GM23338 (cell line): ENCODE results near the gene NR2E3. TPM values are rescaled to one million over a fixed set of nuclear protein-coding genes. Genes with fewer than 3 reads are reported as not detected.

Experiments
- ATAC-seq: fragments of 200-7000 bp; cut with Tn5 transposase; 3 replicates; pipeline ENCODE4 v1.9.1; 2020
- DNase-seq: peaks from one replicate; pipeline ENCODE4 v3.0.0-alpha.2; 2015; ENCODE audit warnings: low spot score
- H2AFZ ChIP-seq: fragments of 200-600 bp; sonication (generic); 2 replicates; pipeline ENCODE4 v1.8.0; 2016; ENCODE audit warnings: antibody characterized with exemption, mild to moderate bottlenecking, moderate library complexity
- H3F3A ChIP-seq: fragments of 200-600 bp; sonication (generic); replicated peaks from 2 replicates; pipeline ENCODE4 v1.8.0; 2017; ENCODE audit warnings: antibody characterized with exemption, mixed run types, low read depth
- H3K27ac ChIP-seq: fragments of 200-600 bp; sonication (generic); 2 replicates; pipeline ENCODE4 v1.6.1; 2016; ENCODE audit warnings: low read depth
- H3K27me3 ChIP-seq: fragments of 200-600 bp; sonication (generic); 2 replicates; pipeline ENCODE4 v1.8.0; 2016; ENCODE audit warnings: mild to moderate bottlenecking, mixed run types, moderate library complexity; ENCODE audit not compliant: insufficient read depth
- H3K36me3 ChIP-seq: fragments of 200-600 bp; sonication (generic); 2 replicates; pipeline ENCODE4 v1.8.0; 2016; ENCODE audit warnings: mild to moderate bottlenecking; ENCODE audit not compliant: insufficient read depth
- H3K4me1 ChIP-seq: fragments of 200-600 bp; sonication (generic); 2 replicates; pipeline ENCODE4 v1.8.0; 2016; ENCODE audit warnings: mild to moderate bottlenecking, moderate library complexity; ENCODE audit not compliant: insufficient read depth
- H3K4me2 ChIP-seq: fragments of 200-600 bp; sonication (generic); 2 replicates; pipeline ENCODE4 v1.7.1; 2017; ENCODE audit warnings: mixed run types
- H3K4me3 ChIP-seq: fragments of 200-600 bp; sonication (generic); 2 replicates; pipeline ENCODE4 v1.6.1; 2016; ENCODE audit warnings: mixed run types
- H3K79me2 ChIP-seq: fragments of 200-600 bp; sonication (generic); replicated peaks from 2 replicates; pipeline ENCODE4 v1.8.0; 2017; ENCODE audit warnings: mild to moderate bottlenecking; ENCODE audit not compliant: insufficient read depth
- H3K9me2 ChIP-seq: fragments of 200-600 bp; sonication (generic); 2 replicates; pipeline ENCODE4 v1.8.0; 2017; ENCODE audit not compliant: insufficient read depth
- H4K20me1 ChIP-seq: fragments of 200-600 bp; sonication (generic); replicated peaks from 2 replicates; pipeline ENCODE4 v1.8.0; 2017; ENCODE audit warnings: mild to moderate bottlenecking; ENCODE audit not compliant: insufficient read depth
- H3K27ac Mint-ChIP-seq: 2 replicates; pipeline ENCODE4 v1.8.0; 2020; ENCODE audit warnings: inconsistent platforms, mild to moderate bottlenecking, moderate library complexity, mixed read lengths
- H3K27me3 Mint-ChIP-seq: 3 replicates; pipeline ENCODE4 v1.8.0; 2022; ENCODE audit warnings: low read depth, mild to moderate bottlenecking, moderate library complexity, mixed read lengths, inconsistent platforms; ENCODE audit not compliant: insufficient read depth, poor library complexity
- H3K36me3 Mint-ChIP-seq: 3 replicates; pipeline ENCODE4 v1.8.0; 2021; ENCODE audit warnings: low read depth, mild to moderate bottlenecking, inconsistent platforms, moderate library complexity, mixed read lengths
- H3K4me1 Mint-ChIP-seq: 3 replicates; pipeline ENCODE4 v1.8.0; 2020; ENCODE audit warnings: mild to moderate bottlenecking, inconsistent platforms, mixed read lengths
- H3K4me3 Mint-ChIP-seq: 3 replicates; pipeline ENCODE4 v1.8.0; 2021; ENCODE audit warnings: moderate library complexity, mild to moderate bottlenecking, inconsistent platforms, mixed read lengths
- H3K9me3 Mint-ChIP-seq: 3 replicates; pipeline ENCODE4 v1.8.0; 2020; ENCODE audit warnings: moderate library complexity, mild to moderate bottlenecking, inconsistent platforms, mixed read lengths
- CREB1 ChIP-seq: fragments of 250-450 bp; sonication (Bioruptor Pico); IDR thresholded peaks from 2 replicates; pipeline ENCODE4 v1.5.0; 2020; ENCODE audit warnings: low read depth, mild to moderate bottlenecking, moderate library complexity
- ETS1 ChIP-seq: IDR thresholded peaks from 2 replicates; pipeline ENCODE4 v1.6.1; 2016; ENCODE audit warnings: antibody characterized with exemption
- EZH2 ChIP-seq: fragments of 200-600 bp; sonication (generic); IDR thresholded peaks from one replicate; pipeline ENCODE4 v1.8.0; 2017; ENCODE audit warnings: antibody characterized with exemption, mild to moderate bottlenecking, low read depth; ENCODE audit not compliant: unreplicated experiment
- EZH2phosphoT487 ChIP-seq: fragments of 200-600 bp; sonication (generic); IDR thresholded peaks from one replicate; pipeline ENCODE4 v1.8.1; 2018; ENCODE audit warnings: antibody characterized with exemption; ENCODE audit not compliant: unreplicated experiment
- JUNB ChIP-seq: IDR thresholded peaks from one replicate; pipeline ENCODE4 v1.6.1; 2016; ENCODE audit warnings: antibody characterized with exemption; ENCODE audit not compliant: unreplicated experiment
- NANOG ChIP-seq: IDR thresholded peaks from 2 replicates; pipeline ENCODE4 v1.6.1; 2016; ENCODE audit warnings: antibody characterized with exemption, borderline replicate concordance
- POLR2AphosphoS5 ChIP-seq: IDR thresholded peaks from 2 replicates; pipeline ENCODE4 v1.6.1; 2016; ENCODE audit warnings: antibody characterized with exemption, low read depth
- REST ChIP-seq: IDR thresholded peaks from one replicate; pipeline ENCODE4 v1.6.1; 2018; ENCODE audit warnings: antibody characterized with exemption; ENCODE audit not compliant: unreplicated experiment
- STAT1 ChIP-seq: IDR thresholded peaks from one replicate; pipeline ENCODE4 v1.6.1; 2016; ENCODE audit warnings: antibody characterized with exemption; ENCODE audit not compliant: unreplicated experiment
- ZNF114 ChIP-seq: fragments of 250-450 bp; sonication (Bioruptor Pico); IDR thresholded peaks from 2 replicates; pipeline ENCODE4 v1.5.0; 2020; ENCODE audit warnings: mild to moderate bottlenecking, moderate library complexity
- ZNF331 ChIP-seq: fragments of 250-450 bp; sonication (Bioruptor Pico); IDR thresholded peaks from 2 replicates; pipeline ENCODE4 v1.5.0; 2020; ENCODE audit warnings: low read depth, mild to moderate bottlenecking, moderate library complexity
- ZNF462 ChIP-seq: fragments of 250-450 bp; sonication (Bioruptor Pico); IDR thresholded peaks from 2 replicates; pipeline ENCODE4 v1.5.0; 2020; ENCODE audit warnings: mild to moderate bottlenecking, moderate library complexity
- polyA plus RNA-seq: library from polyadenylated mRNA; unstranded; fragments of >200 nt; fragmentation: Nextera tagmentation; extraction: Ambion mirVana; gene quantifications from 2 replicates; pipeline ENCODE4 v1.2.1, GENCODE V29; 2016
- total RNA-seq: library from RNA; depleted of rRNA; stranded (reverse); fragments of >200 nt; shearing (Covaris generic); gene quantifications from 2 replicates; pipeline ENCODE4 v1.2.3, GENCODE V29; 2014
- TF ChIP-seq, protein P1 (sequence below), 2 experiments: fragments of 200-600 bp in 1 of 2; sonication (generic) in 1 of 2; conservative IDR thresholded peaks; 2 replicates each; pipeline versions ENCODE4 v1.5.1 to v1.6.1; 2016 to 2017; ENCODE audit warnings: antibody characterized with exemption in 2 of 2, low read depth in 2 of 2, mild to moderate bottlenecking in 2 of 2, moderate library complexity in 1 of 2

The NR2E3 gene
- total and polyA plus RNA-seq, 2 experiments from 2014 or later, result 1.3 to 1.4 TPM

- peaks cover 12% of the 10 kb centered on the region; the same call in 1 of the 2 replicates for H3K4me1 ChIP-seq
- H3K4me3 ChIP-seq, result no peak overlapping the region
- ATAC-seq (no peak), DNase-seq (no peak)
- Mint-ChIP-seq H3K27ac (no peak overlapping the region), H3K4me1 (peaks cover 15% of the 10 kb centered on the region), H3K4me3 (no peak overlapping the region), H3K9me3 (no peaks in the 10 kb centered on the region; the same call in 2 of the 3 replicates), H3K27me3 (peaks cover 2% of the 10 kb centered on the region), H3K36me3 (peaks cover 2% of the 10 kb centered on the region; the same call in 1 of the 3 replicates)
- TF ChIP-seq ETS1 (no peak), ZNF331 (CRISPR knock-in tag) (no peak), EZH2phosphoT487 (no peak), CREB1 (CRISPR knock-in tag) (no peak), EZH2 (no peak), ZNF462 (CRISPR knock-in tag) (no peak), ZNF114 (CRISPR knock-in tag) (no peak), POLR2AphosphoS5 (no peak), REST (no peak), STAT1 (no peak), NANOG (no peak), JUNB (no peak)
- TF ChIP-seq, protein P1, sequence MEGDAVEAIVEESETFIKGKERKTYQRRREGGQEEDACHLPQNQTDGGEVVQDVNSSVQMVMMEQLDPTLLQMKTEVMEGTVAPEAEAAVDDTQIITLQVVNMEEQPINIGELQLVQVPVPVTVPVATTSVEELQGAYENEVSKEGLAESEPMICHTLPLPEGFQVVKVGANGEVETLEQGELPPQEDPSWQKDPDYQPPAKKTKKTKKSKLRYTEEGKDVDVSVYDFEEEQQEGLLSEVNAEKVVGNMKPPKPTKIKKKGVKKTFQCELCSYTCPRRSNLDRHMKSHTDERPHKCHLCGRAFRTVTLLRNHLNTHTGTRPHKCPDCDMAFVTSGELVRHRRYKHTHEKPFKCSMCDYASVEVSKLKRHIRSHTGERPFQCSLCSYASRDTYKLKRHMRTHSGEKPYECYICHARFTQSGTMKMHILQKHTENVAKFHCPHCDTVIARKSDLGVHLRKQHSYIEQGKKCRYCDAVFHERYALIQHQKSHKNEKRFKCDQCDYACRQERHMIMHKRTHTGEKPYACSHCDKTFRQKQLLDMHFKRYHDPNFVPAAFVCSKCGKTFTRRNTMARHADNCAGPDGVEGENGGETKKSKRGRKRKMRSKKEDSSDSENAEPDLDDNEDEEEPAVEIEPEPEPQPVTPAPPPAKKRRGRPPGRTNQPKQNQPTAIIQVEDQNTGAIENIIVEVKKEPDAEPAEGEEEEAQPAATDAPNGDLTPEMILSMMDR (conservative IDR thresholded peaks at IDR 0.05; ENCODE audit: low read depth in 2 of 2), result no peak
- no peaks in the 10 kb centered on the region for H3K79me2 ChIP-seq
- H4K20me1 ChIP-seq, result no peaks in the 10 kb centered on the region
- no peaks in the 10 kb centered on the region for H3K27me3 ChIP-seq
- H3F3A ChIP-seq, result no peaks in the 10 kb centered on the region
- H3K36me3 ChIP-seq, result no peaks in the 10 kb centered on the region
- no peak overlapping the region for H3K27ac ChIP-seq
- no peak overlapping the region for H3K4me2 ChIP-seq
- H2AFZ ChIP-seq, result no peak overlapping the region
- no peaks in the 10 kb centered on the region; the same call in 1 of the 2 replicates for H3K9me2 ChIP-seq
These were observed 20.6 kb downstream of the NR2E3 start for GRCh38 chr15:71830981-71831380.
